Mesendoderm (in vitro differentiated cells): ENCODE data around the gene DGAT2.

Experiments used
- DNase-seq: peaks from one replicate; pipeline ENCODE4 v3.0.0; 2013
- H2AK5ac ChIP-seq: 2 replicates; pipeline ENCODE4 v1.6.1; 2013; ENCODE audit warnings: low read length, inconsistent platforms
- H2BK120ac ChIP-seq: 2 replicates; pipeline ENCODE4 v1.6.1; 2013; ENCODE audit warnings: low read depth, mild to moderate bottlenecking, low read length, moderate library complexity, mixed read lengths
- H2BK15ac ChIP-seq: replicated peaks from 2 replicates; pipeline ENCODE4 v1.6.1; 2013; ENCODE audit warnings: low read depth, mild to moderate bottlenecking, moderate library complexity
- H2BK5ac ChIP-seq: 2 replicates; pipeline ENCODE4 v1.6.1; 2013; ENCODE audit warnings: low read length, inconsistent platforms
- H3K18ac ChIP-seq: 2 replicates; pipeline ENCODE4 v1.6.1; 2013; ENCODE audit warnings: mild to moderate bottlenecking, low read length, mixed read lengths
- H3K23ac ChIP-seq: one replicate; pipeline ENCODE4 v1.6.1; 2013; ENCODE audit warnings: low read length
- H3K27ac ChIP-seq: 2 replicates; pipeline ENCODE4 v1.5.1; 2013; ENCODE audit warnings: low read depth, mild to moderate bottlenecking, inconsistent platforms, low read length, moderate library complexity
- H3K27me3 ChIP-seq: 2 replicates; pipeline ENCODE4 v1.6.1; 2013; ENCODE audit warnings: low read length, control low read depth, mild to moderate bottlenecking, inconsistent platforms; ENCODE audit not compliant: insufficient read depth, poor library complexity
- H3K36me3 ChIP-seq: 2 replicates; pipeline ENCODE4 v1.6.1; 2013; ENCODE audit warnings: low read length, inconsistent platforms; ENCODE audit not compliant: control insufficient read depth, insufficient read depth
- H3K4ac ChIP-seq: one replicate; pipeline ENCODE4 v1.6.1; 2013; ENCODE audit warnings: low read depth, mild to moderate bottlenecking, low read length, moderate library complexity
- H3K4me1 ChIP-seq: 2 replicates; pipeline ENCODE4 v1.6.1; 2013; ENCODE audit warnings: low read depth, low read length, inconsistent platforms; ENCODE audit not compliant: control insufficient read depth
- H3K4me2 ChIP-seq: 2 replicates; pipeline ENCODE4 v1.6.1; 2013; ENCODE audit warnings: low read length
- H3K4me3 ChIP-seq: 2 replicates; pipeline ENCODE4 v1.5.1; 2013; ENCODE audit warnings: mild to moderate bottlenecking, low read length
- H3K56ac ChIP-seq: one replicate; pipeline ENCODE4 v1.6.1; 2013; ENCODE audit warnings: low read length
- H3K79me1 ChIP-seq: 2 replicates; pipeline ENCODE4 v1.6.1; 2013; ENCODE audit warnings: low read length, inconsistent platforms
- H3K79me2 ChIP-seq: 2 replicates; pipeline ENCODE4 v1.6.1; 2013; ENCODE audit warnings: mild to moderate bottlenecking, low read length; ENCODE audit not compliant: control insufficient read depth, insufficient read depth
- H3K9ac ChIP-seq: 2 replicates; pipeline ENCODE4 v1.6.1; 2013; ENCODE audit warnings: low read length, inconsistent platforms
- H4K5ac ChIP-seq: one replicate; pipeline ENCODE4 v1.6.1; 2013; ENCODE audit warnings: low read length
- H4K8ac ChIP-seq: one replicate; pipeline ENCODE4 v1.6.1; 2013; ENCODE audit warnings: low read depth, mild to moderate bottlenecking, control low read depth, low read length, moderate library complexity
- WGBS: extraction: QIAGEN DNeasy Blood & Tissue Kit; methylation state at CpG from one replicate; pipeline ENCODE4 v1.1.7; 2013; ENCODE audit warnings: low lambda C conversion rate, missing lambda C conversion rate; ENCODE audit not compliant: insufficient coverage; ENCODE audit errors: extremely low coverage; 5-methylcytosine and 5-hydroxymethylcytosine counted together

DGAT2 gene

DNA sequence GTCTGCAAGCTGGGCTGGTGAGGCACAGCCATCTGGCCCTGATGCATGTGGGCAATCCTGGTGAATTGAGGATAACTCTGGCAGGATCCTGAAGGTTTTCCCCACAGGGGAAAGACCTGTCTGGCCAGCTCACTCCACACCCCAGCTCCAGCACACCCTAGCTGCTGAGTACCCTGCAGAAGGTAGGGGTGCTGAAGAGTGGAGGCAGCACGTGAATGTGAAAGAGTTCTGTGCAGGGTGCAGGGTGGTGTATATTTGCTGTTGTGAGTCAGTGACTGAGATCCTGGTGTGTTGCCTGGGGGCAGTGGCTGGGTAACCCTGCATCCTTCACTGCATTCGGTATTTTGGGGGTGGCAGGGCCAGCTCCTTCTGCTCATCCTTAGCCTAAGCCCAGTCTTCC is 22.4 kb downstream of the DGAT2 start:
- Histone ChIP-seq H3K4me1 (no peaks in the 10 kb centered on the region), H2BK15ac (no peak overlapping the region), H2BK120ac (no peak overlapping the region), H3K23ac (no peak overlapping the region), H4K5ac (no peak overlapping the region), H3K36me3 (no peaks in the 10 kb centered on the region), H4K8ac (no peak overlapping the region), H2BK5ac (no peak overlapping the region), H3K4ac (no peak overlapping the region), H3K18ac (no peak overlapping the region), H3K4me2 (no peak overlapping the region), H3K79me1 (no peaks in the 10 kb centered on the region), H3K27me3 (no peaks in the 10 kb centered on the region), H3K27ac (no peak overlapping the region), H3K56ac (no peak overlapping the region), H2AK5ac (no peak overlapping the region), H3K79me2 (no peaks in the 10 kb centered on the region), H3K4me3 (no peak overlapping the region), H3K9ac (no peak overlapping the region)
- no CpG with 5 or more reads among the region's 2 CpGs for WGBS
- no peak for DNase-seq

DNA sequence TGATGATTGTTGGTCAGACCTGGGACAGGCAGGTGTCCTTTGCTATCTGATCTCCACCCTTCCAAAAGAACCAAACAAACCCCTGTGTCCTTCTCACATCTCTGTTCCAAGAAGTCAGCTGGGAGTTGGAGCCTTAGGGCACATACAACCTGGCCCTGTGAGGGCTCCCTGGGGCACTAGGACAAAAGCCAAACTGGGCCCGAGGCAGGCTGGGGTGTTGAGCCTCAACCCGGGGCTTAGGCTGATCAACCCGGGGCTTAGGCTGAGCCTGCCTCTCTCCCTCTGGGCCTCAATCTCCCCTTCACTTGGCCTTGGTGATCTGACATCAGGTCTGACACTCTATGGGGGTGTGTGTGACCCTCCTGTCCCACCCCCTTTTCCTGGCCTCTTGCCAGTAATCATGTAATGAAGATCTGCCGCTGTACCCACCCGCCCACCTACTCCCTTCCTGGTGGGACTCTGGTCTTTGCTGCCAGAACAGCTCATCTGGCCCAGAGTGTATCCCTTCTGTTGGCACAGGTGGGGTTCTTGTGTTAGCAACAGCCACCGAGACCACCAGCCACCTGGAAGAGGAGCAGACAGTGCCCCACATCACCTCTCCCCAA is 23.7 kb downstream of the DGAT2 start:
- no CpG with 5 or more reads among the region's 6 CpGs for WGBS
- Histone ChIP-seq H3K56ac (no peak overlapping the region), H2BK15ac (no peak overlapping the region), H4K8ac (no peak overlapping the region), H3K23ac (no peak overlapping the region), H2AK5ac (no peak overlapping the region), H4K5ac (no peak overlapping the region), H3K79me2 (no peaks in the 10 kb centered on the region), H3K27ac (no peak overlapping the region), H3K9ac (no peak overlapping the region), H3K4ac (no peak overlapping the region), H3K79me1 (no peaks in the 10 kb centered on the region), H3K4me2 (no peak overlapping the region), H3K4me1 (no peaks in the 10 kb centered on the region), H3K18ac (no peak overlapping the region), H2BK5ac (no peak overlapping the region), H3K4me3 (no peak overlapping the region), H3K36me3 (no peaks in the 10 kb centered on the region), H3K27me3 (no peaks in the 10 kb centered on the region), H2BK120ac (no peak overlapping the region)
- no peak for DNase-seq

GRCh38 chr11:75792997-75793800 is 24.6 kb downstream of the DGAT2 start:
- Histone ChIP-seq H3K27me3 (no peaks in the 10 kb centered on the region), H3K4me3 (no peak overlapping the region), H2BK15ac (no peak overlapping the region), H3K9ac (no peak overlapping the region), H4K5ac (no peak overlapping the region), H3K4ac (no peak overlapping the region), H3K79me2 (no peaks in the 10 kb centered on the region), H3K4me2 (no peak overlapping the region), H2BK120ac (no peak overlapping the region), H3K27ac (no peak overlapping the region), H4K8ac (no peak overlapping the region), H3K4me1 (no peaks in the 10 kb centered on the region), H3K79me1 (no peaks in the 10 kb centered on the region), H2BK5ac (no peak overlapping the region), H3K23ac (peak overlapping the region; percentile 11), H2AK5ac (no peak overlapping the region), H3K56ac (no peak overlapping the region), H3K18ac (no peak overlapping the region), H3K36me3 (no peaks in the 10 kb centered on the region)
- DNase-seq, result no peak
- no CpG with 5 or more reads among the region's 12 CpGs for WGBS

DNA sequence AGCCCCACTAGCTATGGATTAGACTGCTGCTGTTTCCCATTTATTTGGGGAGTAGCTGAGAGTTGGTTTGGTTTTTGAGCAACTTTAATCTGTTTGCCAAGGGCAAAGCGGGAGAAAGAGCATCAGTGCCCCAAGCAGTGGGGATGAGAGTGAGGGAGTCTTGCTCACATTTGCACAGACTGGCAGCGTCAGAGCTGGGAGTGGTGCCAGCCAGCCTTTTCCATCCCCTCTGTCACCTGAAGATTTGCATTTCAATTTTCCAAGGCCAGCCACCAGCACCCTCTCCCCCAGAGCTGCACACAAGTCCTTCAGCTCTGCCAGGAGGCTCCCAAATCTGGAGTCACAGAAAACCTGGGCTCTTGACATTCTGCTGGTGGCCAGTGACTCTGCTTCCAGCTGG is 25.4 kb downstream of the DGAT2 start:
- Histone ChIP-seq H2AK5ac (no peak overlapping the region), H3K9ac (no peak overlapping the region), H3K56ac (no peak overlapping the region), H3K79me2 (no peaks in the 10 kb centered on the region), H3K27me3 (no peaks in the 10 kb centered on the region), H3K4me3 (no peak overlapping the region), H2BK15ac (no peak overlapping the region), H3K23ac (no peak overlapping the region), H3K36me3 (no peaks in the 10 kb centered on the region), H2BK120ac (no peak overlapping the region), H4K8ac (no peak overlapping the region), H4K5ac (no peak overlapping the region), H3K4me1 (no peaks in the 10 kb centered on the region), H2BK5ac (no peak overlapping the region), H3K18ac (no peak overlapping the region), H3K4ac (no peak overlapping the region), H3K4me2 (no peak overlapping the region), H3K79me1 (no peaks in the 10 kb centered on the region), H3K27ac (no peak overlapping the region)
- no peak for DNase-seq
- no CpG with 5 or more reads among the region's 2 CpGs for WGBS

GRCh38 chr11:75795276-75796090 is 26.9 kb downstream of the DGAT2 start:
- H4K8ac ChIP-seq, result no peak overlapping the region
- DNase-seq, result peak; percentile 70
- no peak overlapping the region for H3K56ac ChIP-seq
- WGBS, result no CpG with 5 or more reads among the region's 4 CpGs
- no peak overlapping the region for H2AK5ac ChIP-seq
- no peak overlapping the region for H4K5ac ChIP-seq
- H3K27ac ChIP-seq, result no peak overlapping the region
- H3K18ac ChIP-seq, result no peak overlapping the region
- H3K27me3 ChIP-seq, result no peaks in the 10 kb centered on the region
- H3K4me3 ChIP-seq, result no peak overlapping the region
- no peak overlapping the region for H3K9ac ChIP-seq
- no peak overlapping the region for H2BK15ac ChIP-seq
- no peak overlapping the region for H3K4ac ChIP-seq
- H2BK5ac ChIP-seq, result no peak overlapping the region
- no peaks in the 10 kb centered on the region for H3K4me1 ChIP-seq
- no peak overlapping the region for H3K4me2 ChIP-seq
- no peak overlapping the region for H2BK120ac ChIP-seq
- no peak overlapping the region for H3K23ac ChIP-seq
- H3K79me1 ChIP-seq, result no peaks in the 10 kb centered on the region
- no peaks in the 10 kb centered on the region for H3K36me3 ChIP-seq
- H3K79me2 ChIP-seq, result no peaks in the 10 kb centered on the region
